Adrenal gland (tissue), 12 donors: Measurements from ENCODE around the gene OR4D6. TPM values are rescaled to one million over a fixed set of nuclear protein-coding genes. Genes with fewer than 3 reads are reported as not detected.
"Not testable (repeated sequence)": the region's sequence is repeated elsewhere in the genome, so short reads cannot be mapped to it uniquely, and the experiment has no call there.

Experiments used
- DNase-seq, 7 donors: peaks; one replicate each; pipeline ENCODE4 v3.0.0-alpha.2; 2019 to 2020
- H3K27ac ChIP-seq, 5 donors: fragments of 200-600 bp; sonication (generic) in 4 of 5; 1 replicate in 3 of 5; 2 replicates in 2 of 5; pipeline versions ENCODE4 v1.5.1 to v1.8.0; 2016 to 2020; ENCODE audit warnings: mild to moderate bottlenecking in 1 of 5
- H3K27me3 ChIP-seq: fragments of 200-600 bp; 2 replicates; pipeline ENCODE4 v1.8.0; 2021
- H3K36me3 ChIP-seq, 2 donors: fragments of 200-600 bp; replicated peaks in 1 of 2; 1 replicate in 1 of 2; 2 replicates in 1 of 2; pipeline versions ENCODE4 v1.5.1 to v1.8.0; 2018 to 2022
- H3K4me1 ChIP-seq, 2 donors: fragments of 200-600 bp; replicated peaks in 1 of 2; 1 replicate in 1 of 2; 2 replicates in 1 of 2; pipeline versions ENCODE4 v1.5.1 to v1.8.0; 2018 to 2021
- H3K4me3 ChIP-seq, 4 donors: fragments of 200-600 bp; sonication (generic) in 3 of 4; one replicate each; pipeline ENCODE4 v1.5.1; 2016 to 2018
- H3K9me3 ChIP-seq, 3 donors: fragments of 200-600 bp; sonication (generic) in 1 of 3; replicated peaks in 1 of 3; 1 replicate in 2 of 3; 2 replicates in 1 of 3; pipeline versions ENCODE4 v1.5.1 to v1.8.0; 2016 to 2021
- CTCF ChIP-seq, 6 experiments: fragments of 450-650 bp in 4 of 6; fragments of 200-600 bp in 2 of 6; sonication (generic) in 1 of 6; IDR thresholded peaks; 1 replicate in 5 of 6; 2 replicates in 1 of 6; pipeline versions ENCODE4 v1.5.1 to v1.8.0; 2016 to 2021; ENCODE audit warnings: antibody characterized with exemption in 6 of 6, mild to moderate bottlenecking in 2 of 6, moderate library complexity in 1 of 6
- POLR2A ChIP-seq, 2 donors: fragments of 450-650 bp; IDR thresholded peaks; one replicate each; pipeline ENCODE4 v1.6.1; 2017; ENCODE audit warnings: antibody characterized with exemption in 2 of 2, mild to moderate bottlenecking in 2 of 2, moderate library complexity in 1 of 2
- WGBS, 4 donors: extraction: QIAGEN DNeasy Blood & Tissue Kit in 2 of 4; methylation state at CpG; one replicate each; pipeline versions ENCODE4 v1.1.5 to v1.1.7; 2013 to 2017; 5-methylcytosine and 5-hydroxymethylcytosine counted together
- intact Hi-C, 2 donors: fragments of 100-400 bp; cut with DNase I; formaldehyde crosslinking; loops; one replicate each; pipeline versions ENCODE4 v1.14.1 to v1.15.0; 2022 to 2023
- polyA plus RNA-seq, 3 donors: library from polyadenylated mRNA; stranded (reverse); fragments of 200-250 nt in 2 of 3; fragments of 350-450 nt in 1 of 3; fragmentation: Illumina TruSeq in 1 of 3; extraction: RNeasy Lipid Tissue Mini Kit (QIAGEN cat#74804) in 1 of 3; gene quantifications; one replicate each; pipeline ENCODE4 v1.2.3, GENCODE V29; 2013 to 2014
- total RNA-seq, 9 donors: library from RNA; depleted of rRNA in 4 of 9; stranded (reverse); fragments of >200 nt in 4 of 9; fragments of 120-200 nt in 1 of 9; fragmentation: NEBNext Ultra II Directional in 1 of 9; extraction: Animal tissue kit (Norgen Biotek cat#: 25700) in 1 of 9; gene quantifications; one replicate each; pipeline versions ENCODE4 v1.1.0 to v1.2.4, GENCODE V29; 2013 to 2023
- donor health status: healthy with polysubstance abuse.
- donor health status: Bipolar disorder and iron deficiency.
- donor health status: DM: yes; HTN: yes; CAD: no.
- donor health status: DM: no; HTN: no; CAD: no.
- donor health status: DM: no; HTN: no; CAD: no.
- donor health status: DM: yes; HTN: yes; CAD: no.

OR4D6 gene
- total and polyA plus RNA-seq, 12 donors = not detected

DNA sequence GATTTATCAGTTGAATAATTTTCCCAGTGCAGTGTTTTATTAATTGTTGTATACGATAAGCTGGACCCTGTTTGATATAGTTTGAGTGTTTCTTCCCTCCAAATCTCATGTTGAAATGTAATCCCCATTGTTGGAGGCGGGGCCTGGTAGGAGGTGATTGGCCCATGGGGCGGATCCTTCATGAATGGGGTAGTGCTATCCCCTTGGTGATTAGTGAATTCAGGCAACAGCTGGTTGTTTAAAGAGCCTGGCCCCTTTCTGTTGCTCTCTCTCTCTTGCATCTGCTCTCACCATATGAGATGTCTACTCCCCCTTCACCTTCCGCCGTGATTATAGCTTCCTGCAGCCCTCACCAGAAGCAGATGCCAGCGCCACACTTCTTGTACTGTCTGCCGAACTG is 19.0 kb upstream of the OR4D6 start:
- Histone ChIP-seq H3K36me3 (no peaks in the 10 kb centered on the region), H3K27me3 (no peaks in the 10 kb centered on the region), H3K9me3 (no peaks in the 10 kb centered on the region), H3K4me3 (no peak overlapping the region), H3K27ac (no peak overlapping the region), H3K4me1 (no peaks in the 10 kb centered on the region)
- WGBS, 4 donors = 79 to 84% (median 81%) methylated on average over 7 of the region's 7 CpGs
- intact Hi-C loops = no loop called here
- DNase-seq = no peak
- TF ChIP-seq CTCF (IDR thresholded peaks at IDR 0.05) = no peak
- no peak for TF ChIP-seq POLR2A (IDR thresholded peaks at IDR 0.05)

DNA sequence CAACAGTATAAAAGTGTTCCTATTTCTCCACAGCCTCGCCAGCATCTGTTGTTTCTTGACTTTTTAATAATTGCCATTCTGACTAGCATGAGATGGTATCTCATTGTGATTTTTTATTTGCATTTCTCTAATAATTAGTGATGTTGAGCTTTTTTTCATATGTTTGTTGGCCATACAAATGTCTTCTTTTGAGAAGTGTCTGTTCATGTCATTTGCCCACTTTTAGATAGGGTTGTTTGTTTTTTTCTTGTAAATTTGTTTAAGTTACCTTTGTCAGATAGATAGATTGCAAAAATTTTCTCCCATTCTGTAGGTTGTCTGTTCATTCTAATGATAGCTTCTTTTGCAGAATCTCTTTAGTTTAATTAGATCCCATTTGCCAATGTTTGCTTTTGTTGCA is 11.1 kb upstream of the OR4D6 start:
- H3K36me3 ChIP-seq, H3K27ac ChIP-seq, H3K4me1 ChIP-seq, H3K4me3 ChIP-seq, DNase-seq, intact Hi-C loops, H3K9me3 ChIP-seq, H3K27me3 ChIP-seq: not testable (repeated sequence)
- 83 to 90% (median 83%) methylated on average over 1 of the region's 1 CpG for WGBS, 4 donors

GRCh38 chr11:59448484-59448883 is 8.3 kb upstream of the OR4D6 start:
- 49 to 67% (median 55%) methylated on average over 2 of the region's 2 CpGs for WGBS, 4 donors
- no peaks in the 10 kb centered on the region for H3K27me3 ChIP-seq
- H3K36me3 ChIP-seq = no peaks in the 10 kb centered on the region
- H3K9me3 ChIP-seq = no peaks in the 10 kb centered on the region
- intact Hi-C loops = no loop called here
- no peak overlapping the region for H3K4me3 ChIP-seq
- H3K4me1 ChIP-seq = no peaks in the 10 kb centered on the region
- no peak for TF ChIP-seq CTCF (IDR thresholded peaks at IDR 0.05)
- TF ChIP-seq POLR2A (IDR thresholded peaks at IDR 0.05) = no peak
- no peak overlapping the region for H3K27ac ChIP-seq
- no peak for DNase-seq

GRCh38 chr11:59459916-59460315 is 3.2 kb downstream of the OR4D6 start:
- no peaks in the 10 kb centered on the region for H3K9me3 ChIP-seq
- WGBS, 4 donors = 66 to 86% (median 76%) methylated on average over 3 of the region's 3 CpGs
- no peak overlapping the region for H3K27ac ChIP-seq
- H3K4me1 ChIP-seq = no peaks in the 10 kb centered on the region
- H3K36me3 ChIP-seq = no peaks in the 10 kb centered on the region
- H3K4me3 ChIP-seq = no peak overlapping the region
- H3K27me3 ChIP-seq = no peaks in the 10 kb centered on the region
- no peak for DNase-seq
- intact Hi-C loops = no loop called here
- TF ChIP-seq CTCF (IDR thresholded peaks at IDR 0.05) (no peak), POLR2A (IDR thresholded peaks at IDR 0.05) (no peak)

DNA sequence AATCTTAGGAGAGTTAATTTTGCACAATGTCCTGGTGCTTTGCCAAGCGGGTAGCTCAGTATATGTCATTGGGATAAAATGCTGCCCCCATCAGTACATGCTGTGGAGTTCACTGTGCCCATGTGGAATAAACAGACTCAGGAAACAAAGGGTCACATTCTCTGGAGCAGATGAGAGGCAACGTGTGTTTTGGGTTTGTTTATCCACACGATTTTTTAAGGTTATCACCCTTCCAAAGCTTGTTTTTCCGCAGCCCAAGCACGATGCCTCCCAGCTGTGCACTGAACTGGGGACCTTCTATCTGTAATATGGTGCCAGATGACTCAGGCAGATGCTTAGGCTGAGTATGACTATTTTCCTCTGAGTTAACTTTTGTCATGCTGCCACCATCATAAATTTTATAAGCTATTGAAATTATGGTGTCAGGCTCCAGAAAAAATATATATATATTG is 6.5 kb downstream of the OR4D6 start:
- TF ChIP-seq POLR2A (IDR thresholded peaks at IDR 0.05) (no peak), CTCF (IDR thresholded peaks at IDR 0.05) (no peak)
- intact Hi-C loops = no loop called here
- Histone ChIP-seq H3K9me3 (no peaks in the 10 kb centered on the region), H3K27me3 (no peaks in the 10 kb centered on the region), H3K4me1 (no peaks in the 10 kb centered on the region), H3K4me3 (no peak overlapping the region), H3K36me3 (no peaks in the 10 kb centered on the region), H3K27ac (no peak overlapping the region)
- 39 to 46% (median 42%) methylated on average over 5 of the region's 5 CpGs for WGBS, 4 donors
- DNase-seq = peak in 3 of 7 donors; percentile 7 to 27 (median 25)
